Stimulated activated CD4-positive, alpha-beta T cell treated with anti-CD3 and anti-CD28 coated beads, TNF-alpha, amount 100 ng/mL, for 4 hours (primary cell): ENCODE results near the gene MVB12A.

Source experiments
- DNase-seq, 3 experiments: peaks; one replicate each; pipeline ENCODE4 v3.0.0-alpha.2; 2020; ENCODE audit warnings: low read depth in 3 of 3

MVB12A gene

DNA sequence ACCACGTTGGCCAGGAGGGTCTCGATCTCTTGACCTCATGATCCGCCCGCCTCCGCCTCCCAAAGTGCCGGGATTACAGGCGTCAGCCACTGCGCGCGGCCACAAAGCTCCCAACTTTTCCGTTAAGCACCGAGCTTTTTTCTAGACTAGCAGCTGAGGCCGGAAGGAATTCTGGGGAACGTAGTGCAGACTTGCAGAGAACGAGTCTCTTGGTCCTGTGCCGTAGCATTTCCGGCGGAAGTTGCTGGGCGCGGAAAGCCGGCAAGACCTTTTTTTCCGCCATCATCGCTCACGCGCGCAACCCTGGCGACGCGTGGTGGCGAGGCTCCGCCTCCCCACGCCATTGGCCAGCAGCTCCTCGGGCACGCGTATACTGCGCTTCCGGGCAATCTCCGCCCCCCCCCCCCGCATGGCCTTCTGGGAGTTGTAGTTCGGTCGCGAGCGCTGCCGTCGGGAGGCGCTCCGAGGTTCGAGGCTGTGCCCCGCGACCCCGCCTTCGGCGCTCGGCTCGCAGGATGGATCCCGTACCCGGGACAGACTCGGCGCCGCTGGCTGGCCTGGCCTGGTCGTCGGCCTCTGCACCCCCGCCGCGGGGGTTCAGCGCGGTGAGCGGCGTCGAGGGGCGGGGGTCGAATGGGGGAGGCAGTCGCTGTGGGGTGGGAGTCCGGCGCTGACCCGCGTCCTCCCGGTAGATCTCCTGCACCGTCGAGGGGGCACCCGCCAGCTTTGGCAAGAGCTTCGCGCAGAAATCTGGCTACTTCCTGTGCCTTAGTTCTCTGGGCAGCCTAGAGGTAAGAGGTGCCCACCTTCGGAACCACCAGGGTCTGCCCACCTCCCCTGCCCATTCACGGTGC lies at the start of gene MVB12A:
TSS of gene MVB12A (plus strand) at position 427 of the 854 bp plus-strand sequence. CDS start at position 516, 89 bp downstream.
- peak; percentile 84 to 93 (median 90) for DNase-seq

DNA sequence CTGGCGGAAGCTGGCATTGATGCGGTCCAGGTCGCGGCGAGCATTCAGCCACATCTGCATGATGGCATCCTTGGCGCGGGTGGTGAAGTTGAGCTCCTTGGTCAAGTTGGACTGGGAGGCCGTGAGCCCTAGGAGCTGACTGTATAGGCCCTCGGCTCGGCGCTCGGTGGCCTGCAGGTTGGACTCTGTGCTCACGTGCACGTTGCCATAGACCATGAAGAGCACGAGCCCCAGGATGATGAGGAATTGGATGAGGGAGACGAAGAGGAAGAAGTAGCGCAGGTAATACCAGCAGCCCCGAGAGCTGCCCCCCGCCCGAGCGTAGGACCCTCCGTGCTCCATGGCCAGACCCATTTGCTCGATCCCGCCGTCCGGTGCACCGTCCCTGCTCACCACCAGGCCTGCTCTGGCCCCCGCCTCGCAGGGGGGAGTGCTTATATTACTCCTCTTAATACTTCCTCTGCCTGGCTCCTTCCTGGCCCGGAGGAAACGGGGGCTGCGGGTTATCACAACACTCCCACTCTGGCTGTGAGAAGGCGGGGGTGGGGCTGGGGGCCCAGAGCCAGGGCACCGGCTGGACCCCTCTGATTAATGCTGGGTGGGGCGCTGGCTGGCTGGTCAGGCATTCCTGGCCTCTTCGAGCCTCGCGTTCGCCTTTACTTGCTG lies 42.8 kb upstream of the MVB12A start, which contains the start of gene PLVAP:
TSS of gene PLVAP (minus strand) at position 408 of the 666 bp plus-strand sequence. CDS start at position 354, 54 bp downstream.
- no peak for DNase-seq

DNA sequence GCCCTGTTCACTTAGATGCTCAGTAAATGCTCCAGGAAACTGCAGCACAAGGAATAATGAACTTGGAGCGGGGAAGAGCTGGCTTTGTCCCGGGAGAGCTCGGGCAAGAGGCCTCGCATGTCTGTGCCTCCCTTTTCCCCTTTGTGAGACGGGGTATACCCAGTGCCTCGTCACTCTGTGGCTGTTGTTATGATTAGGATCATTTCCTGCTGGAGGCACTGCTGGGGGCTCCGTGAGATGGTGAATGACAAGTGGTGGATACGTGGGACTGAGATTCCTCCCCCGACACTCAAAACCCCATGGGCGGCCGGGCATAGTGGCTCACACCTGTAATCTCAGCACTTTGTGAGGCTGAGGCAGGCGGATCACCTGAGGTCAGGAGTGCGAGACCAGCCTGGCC lies 41.6 kb upstream of the MVB12A start:
- DNase-seq, result no peak

DNA sequence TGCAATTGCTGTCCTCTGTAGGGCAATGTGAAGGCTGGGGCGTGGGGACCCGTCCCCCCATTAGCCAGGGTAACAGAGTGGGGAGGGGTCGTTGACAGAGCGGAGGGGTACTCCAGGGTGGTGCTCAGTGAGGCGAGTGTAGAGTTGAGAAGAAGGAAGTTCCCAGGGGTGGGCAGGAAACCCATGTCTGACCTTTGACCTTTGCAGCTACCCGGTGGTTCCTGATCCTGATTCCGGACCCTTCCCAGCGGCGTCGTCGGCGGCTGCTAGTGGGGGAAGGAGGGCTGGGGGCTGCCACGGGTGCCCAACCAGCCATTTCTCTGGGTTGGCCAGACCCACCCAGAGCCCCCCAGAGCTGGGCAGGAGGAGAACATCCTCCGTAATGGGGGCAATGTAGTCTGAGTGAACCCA lies 40.6 kb upstream of the MVB12A start:
- no peak for DNase-seq

DNA sequence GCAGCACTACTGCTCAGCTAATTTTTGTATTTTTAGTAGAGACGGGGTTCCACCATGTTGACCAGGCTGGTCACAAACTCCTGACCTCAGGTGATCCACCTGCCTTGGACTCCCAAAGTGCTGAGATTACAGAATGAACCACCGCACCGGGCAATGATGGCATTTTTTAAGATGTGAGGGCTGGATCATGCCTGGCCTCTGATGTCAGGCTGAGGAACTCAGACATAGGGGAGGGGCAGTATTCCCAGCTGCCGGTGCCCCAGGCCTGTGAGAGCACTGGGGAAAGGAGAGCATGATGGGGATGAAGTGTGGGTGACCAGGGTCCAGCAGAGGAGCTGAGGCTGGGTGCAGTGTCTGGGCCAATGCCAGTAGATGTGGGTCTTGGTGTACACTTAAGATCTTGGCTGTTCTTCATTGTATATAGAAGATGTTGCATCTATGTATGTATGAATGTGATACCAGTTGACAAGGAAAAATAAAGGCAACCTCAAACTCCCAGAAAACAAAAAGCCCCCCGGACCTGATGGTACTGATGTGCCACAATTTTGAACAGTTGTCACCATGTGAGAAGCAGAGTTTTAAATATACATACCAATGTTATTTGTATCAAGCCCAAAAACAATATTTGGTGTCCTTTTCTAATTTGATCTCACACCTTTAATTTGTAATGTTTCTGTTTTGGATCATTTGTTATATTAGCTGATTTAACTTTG lies 39.3 kb upstream of the MVB12A start:
- DNase-seq, result no peak

DNA sequence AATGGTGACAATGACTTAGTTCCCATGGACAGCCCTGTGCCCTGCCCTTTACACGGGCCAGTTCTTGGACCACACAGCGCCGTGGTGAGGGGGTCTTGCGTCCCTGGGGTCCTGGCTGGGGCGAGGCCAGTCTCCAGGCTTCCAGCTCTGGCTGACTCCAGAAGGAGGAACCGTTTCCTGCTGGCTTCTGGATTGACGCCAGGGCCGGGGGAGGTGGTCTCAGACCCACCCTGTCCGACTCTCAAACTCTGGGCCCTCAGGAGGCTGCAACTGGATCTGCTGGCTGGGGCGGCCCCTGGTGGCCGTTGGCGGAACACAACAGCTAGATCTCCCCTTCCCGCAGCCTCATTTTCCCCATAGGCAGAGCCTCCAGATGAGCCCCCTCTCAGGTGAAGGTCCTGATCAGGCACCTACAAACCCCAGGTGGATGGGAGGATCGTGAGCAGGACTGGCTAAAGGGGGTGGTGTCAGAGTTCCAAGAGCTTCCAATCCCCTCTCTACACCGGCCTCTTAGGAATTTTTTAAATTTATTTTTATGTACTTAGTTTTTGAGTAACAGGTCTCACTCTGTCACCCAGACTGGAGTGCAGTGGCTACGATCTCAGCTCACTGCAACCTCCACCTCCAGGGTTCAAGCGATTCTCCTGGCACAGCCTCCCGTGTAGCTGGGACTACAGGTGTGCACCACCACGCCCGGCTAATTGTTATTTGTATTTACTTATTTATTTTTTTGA lies 33.8 kb upstream of the MVB12A start:
- peak; percentile 41 to 44 (median 42) for DNase-seq

DNA sequence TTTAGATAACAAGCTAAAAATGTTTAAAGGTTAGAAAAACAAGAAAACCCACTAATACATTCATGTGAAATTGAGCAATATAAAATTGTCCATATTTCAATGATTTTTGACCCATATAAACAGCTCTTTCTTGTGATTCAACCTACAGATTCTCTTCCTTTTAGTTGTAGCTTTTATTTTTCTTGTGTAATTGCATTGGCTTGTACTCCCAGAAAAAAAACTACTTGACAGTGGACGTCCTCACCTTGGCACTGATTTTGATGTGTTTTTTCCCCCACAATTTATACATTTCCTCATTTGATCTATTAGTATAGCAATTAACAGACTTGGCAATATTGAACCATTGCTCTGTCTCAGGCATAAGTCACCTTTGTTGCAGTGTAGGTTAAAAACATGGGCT lies 30.6 kb upstream of the MVB12A start:
- DNase-seq, result no peak

DNA sequence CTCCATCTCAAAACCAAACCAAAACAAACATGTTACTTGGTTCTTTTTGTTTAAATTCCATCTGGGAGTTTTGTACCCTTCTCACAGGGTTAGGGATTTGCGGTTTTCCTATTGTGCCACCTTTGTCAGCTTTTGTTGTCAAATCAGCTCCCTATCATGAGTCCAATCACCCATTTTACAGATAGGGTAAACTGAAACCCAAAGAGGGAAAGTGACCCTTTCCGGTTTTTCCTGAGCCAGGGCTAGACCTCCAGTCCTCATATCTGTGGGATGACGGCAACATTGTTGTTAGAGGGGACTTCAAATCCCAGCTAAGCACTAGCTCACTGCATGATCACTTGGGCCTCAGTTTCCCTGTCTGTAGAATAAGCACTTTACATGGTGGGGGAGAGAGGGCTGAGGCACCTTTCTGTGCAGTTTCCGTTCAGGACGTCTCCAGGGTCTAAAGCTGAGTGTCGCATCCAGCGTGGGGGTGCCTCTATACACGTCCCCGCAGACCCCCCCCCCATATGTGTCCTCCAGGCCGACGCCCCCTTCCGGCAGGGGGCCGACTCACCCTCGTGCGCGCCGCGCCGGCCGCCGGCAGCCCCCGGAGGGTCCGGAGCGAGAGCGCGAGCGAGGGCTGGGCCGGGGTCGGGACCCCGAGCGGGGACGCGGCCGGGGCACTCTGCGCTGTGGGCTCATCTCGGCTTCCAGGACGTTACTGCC lies 29.7 kb upstream of the MVB12A start:
- no peak for DNase-seq

DNA sequence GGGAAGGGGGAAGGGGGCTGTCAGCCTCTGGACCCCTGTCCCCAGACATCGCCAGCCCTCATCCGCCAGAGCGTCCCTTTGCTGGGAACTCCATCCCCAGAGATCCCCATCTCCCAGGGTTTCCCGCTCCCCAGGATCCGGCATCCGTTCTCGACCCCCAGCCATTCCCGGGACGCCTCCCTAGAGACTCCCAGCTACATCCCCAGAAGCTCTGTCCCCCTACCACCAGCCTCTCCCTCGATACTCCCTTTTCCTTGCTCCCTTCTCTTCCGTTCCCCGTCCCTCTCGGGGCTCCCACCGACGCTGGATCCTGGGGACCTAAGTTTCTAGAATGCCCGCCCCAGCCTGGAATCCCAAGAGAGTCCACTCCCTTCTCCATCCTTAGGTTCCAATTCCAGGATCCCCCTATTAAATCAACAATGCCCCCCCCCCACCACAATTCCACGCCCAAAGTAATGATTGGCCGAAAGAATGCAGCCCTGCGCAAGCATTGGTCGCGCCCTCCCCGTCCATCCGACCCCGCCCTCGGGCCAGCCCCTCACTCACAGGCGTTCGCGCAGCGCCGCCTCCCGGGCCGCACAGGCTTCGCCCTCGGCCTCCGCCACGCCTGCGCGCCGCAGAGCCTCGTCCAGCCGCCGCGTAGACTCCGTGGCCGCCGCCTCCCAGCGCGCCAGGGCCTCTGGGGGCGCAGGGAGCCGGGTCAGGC lies 29.0 kb upstream of the MVB12A start:
- peak; percentile 72 to 87 (median 77) for DNase-seq

DNA sequence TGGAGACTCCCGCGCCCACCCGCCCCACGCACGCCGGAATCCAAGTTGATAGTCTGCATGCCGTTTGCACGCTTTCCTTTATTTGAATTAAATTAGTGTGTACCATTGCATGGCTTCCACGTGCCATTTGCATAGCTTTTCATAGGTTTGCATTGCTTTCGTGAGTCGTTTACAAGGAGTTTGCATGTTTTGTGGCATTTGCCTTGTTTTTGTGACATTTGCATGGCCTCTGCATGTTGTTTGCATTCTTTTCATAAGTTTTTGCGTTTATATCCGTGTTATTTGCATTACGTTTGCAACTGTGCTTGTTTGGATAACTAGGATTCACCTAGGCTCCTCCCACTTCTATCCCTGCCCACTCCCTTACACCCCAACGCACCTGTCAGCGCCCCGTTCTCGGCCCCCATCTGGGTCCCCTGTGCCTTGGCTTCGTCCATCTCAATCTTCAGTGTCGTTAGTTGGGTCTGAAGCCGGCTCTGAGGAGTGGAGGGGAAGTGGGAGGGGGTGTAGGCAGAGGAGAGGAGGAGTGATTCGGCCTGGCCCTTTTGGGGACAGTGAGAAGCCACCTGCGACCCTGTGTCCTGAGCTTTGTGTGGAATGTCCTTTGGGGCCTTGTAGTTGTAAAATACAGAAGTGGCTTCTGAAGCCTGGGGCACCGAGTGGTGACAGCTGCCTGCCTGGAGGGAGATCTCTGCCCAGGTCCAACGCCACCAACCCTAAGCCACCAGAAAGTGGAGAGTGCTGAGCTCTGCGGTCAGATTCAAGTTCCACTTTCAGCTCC lies 28.3 kb upstream of the MVB12A start:
- DNase-seq, result no peak

DNA sequence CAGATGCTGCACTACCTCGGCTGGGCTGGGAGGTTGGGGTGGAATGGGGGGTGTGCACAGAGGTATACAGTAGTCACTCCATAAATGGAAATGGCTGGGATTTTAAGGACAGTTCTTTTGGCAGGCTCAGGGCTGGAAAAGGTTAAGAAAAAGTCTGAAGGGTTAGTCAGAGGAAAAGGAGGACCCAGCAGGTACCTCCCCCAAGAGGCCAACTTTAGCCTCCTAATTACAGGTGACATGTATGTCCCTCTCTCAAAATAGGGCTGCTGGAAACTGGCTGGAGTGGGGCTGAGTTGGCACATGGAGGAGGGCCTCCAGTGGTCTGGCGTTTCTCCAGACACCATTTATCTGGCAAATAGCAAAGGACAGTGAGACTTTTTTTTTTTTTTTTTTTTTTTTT lies 26.8 kb upstream of the MVB12A start:
- DNase-seq, result no peak

DNA sequence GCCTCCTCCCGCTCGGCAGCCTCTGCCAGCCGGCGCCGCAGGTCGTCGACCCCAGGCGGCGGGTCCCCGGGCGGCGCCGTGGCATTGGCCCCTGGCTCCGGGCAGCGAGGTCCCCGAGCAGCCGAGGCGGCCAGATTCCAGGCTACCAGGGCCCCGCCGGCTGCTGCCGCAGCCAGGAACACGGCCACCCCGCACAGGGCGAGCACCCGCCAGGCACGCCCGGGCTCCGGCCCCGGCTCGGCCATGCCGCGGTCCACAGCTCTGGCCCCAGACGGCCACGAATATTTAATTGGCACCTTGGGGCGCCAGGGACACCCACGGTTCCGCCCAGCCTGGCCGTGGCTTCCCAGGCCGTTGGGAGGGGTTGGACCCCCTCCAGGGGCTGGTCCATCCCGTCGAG lies 25.9 kb upstream of the MVB12A start, which contains the start of gene CCDC194:
TSS of gene CCDC194 (minus strand) at position 283 of the 400 bp plus-strand sequence. CDS start at position 245, 38 bp downstream.
- no peak for DNase-seq

DNA sequence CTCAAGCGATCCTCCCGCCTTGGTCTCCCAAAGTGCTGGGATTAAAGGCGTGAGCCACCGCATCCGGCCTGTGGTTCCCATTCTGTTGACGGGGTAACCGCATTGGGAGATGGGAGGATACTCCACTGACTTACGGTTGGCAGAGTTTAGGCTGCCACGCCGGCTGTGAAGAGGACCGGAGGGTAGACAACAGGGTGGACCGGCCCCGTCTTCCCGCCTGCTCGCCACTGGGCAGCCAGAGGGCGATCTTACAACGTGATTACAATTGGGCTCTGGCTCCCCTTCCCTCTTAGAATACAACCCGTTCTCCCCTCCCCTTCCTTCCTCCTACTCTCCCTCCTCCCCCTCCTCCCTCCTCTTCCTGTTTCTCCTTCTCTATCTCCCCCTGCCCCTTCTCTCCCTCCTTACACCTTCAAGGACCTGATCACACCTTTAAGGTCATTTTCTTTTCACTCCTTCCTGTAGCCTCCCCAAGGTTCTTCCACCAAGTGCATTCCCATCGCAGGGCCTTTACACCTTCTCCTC lies 24.9 kb upstream of the MVB12A start:
- peak; percentile 47 to 61 (median 48) for DNase-seq

DNA sequence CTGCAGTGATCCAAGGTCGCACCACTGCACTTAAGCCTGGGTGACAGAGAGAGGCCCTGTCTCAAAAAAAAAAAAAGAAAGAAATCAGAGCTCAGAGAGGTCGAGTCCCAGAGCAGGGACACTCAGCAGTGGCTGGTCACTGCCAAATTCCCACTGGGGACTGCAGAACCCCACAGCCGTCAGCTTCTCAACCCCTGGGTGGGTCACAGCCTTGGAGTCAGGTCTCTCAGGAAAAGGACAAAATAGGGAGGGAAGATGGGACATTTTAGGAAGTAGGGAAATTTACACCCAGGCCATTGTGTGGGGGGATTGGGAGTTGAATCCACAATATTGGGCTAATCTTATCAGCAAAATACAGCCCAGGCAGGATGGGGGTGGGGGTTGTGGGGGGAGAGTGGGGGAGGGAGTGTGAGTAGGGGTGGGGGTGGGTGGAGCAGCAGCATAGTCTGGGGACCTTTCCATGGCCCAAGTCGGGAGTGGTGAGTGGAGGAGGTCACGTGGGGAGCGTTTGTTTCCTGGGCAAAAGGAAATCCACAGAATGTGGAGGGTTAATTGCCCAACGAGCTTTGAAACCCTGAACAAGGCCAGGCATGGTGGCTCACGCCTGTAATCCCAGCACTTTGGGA lies 20.8 kb upstream of the MVB12A start:
- DNase-seq, result no peak

DNA sequence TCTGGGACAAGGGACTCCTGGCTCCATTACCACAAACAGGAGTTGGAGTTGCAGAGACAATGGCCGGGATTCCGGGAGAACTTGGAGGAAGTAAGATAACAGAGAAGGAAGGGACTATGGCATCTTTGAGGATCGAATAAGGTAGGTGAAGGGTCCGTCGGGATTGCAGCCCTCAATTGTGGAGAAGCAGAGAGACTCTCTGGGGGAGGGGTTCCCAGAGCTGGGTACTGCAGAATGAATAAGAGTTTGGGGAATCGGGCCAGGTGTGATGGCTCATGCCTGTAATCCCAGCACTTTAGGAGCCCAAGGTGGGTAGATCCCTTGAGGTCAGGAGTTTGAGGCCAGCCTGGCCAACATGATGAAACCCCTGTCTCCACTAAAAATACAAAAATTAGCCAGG lies 18.2 kb upstream of the MVB12A start:
- no peak for DNase-seq

DNA sequence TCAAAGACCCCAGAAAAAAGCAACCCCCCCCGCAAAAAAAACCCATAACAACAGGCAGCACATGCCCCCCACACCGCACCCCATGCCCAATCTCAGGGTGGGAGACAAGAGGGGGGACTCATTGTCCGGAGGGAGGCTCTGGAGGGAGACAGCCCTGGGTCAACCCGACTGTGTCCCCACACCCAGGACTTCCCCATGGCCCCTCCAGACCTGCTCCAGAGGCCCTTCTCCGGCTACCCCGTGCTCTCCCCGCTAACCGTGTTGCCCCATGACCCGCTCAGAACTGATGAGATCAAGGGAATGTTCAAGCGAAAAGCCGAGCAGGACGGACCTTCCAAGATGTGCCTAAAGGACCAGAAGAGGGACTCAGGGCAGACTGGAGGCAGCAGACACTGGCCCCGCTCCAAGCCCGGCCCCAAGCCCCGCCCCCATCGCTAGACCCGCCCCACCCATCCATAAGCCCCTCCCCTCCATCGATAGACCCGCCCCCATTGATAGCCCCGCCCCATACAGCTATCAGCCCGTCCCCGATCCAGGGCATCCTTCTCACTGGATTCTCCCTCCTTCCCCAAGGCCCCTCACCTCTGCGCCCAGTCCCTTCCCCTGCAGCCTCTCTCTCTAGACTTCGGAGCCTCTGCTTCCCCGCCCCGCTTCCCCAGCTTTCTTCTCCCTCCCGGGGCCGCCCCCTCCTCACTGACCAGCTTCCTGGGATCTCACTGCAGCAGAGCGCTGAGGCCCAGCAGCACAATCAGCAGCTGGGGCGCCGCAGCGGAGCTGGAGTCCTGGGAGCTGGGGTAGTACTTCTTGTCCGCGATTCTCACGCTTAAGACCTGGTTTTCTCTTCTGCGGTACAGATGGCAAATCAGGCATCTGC lies 16.6 kb upstream of the MVB12A start:
- DNase-seq, result no peak

DNA sequence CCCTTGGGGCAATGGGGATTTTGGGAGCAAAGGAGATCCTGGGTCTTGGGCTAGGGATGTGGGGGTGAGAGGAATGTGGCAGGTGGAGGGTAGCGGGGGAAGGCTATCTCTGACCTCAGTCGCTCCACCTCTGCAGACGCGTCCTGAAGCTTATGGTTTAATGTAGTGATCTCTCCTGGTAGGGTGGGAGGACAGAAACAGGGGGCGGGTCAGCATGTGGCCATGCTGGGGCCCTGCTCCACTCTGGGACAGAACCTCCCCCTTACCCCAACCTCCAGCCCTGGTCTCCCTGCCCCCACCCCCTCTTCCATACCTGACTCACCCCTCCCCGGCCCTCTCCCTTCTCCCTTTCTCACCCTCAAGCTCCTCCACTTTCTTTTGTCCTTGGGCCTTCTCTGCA lies 15.8 kb upstream of the MVB12A start:
- DNase-seq, result no peak
